Left ventricle myocardium inferior (tissue), 1 donor: ENCODE results near the gene CSF1R. TPM values are rescaled to one million over a fixed set of nuclear protein-coding genes. Genes with fewer than 3 reads are reported as not detected.

Experiments used
- DNase-seq: peaks from one replicate; pipeline ENCODE4 v3.0.0-alpha.2; 2020
- H3K27ac ChIP-seq: fragments of 200-600 bp; replicated peaks from 2 replicates; pipeline ENCODE4 v1.8.0; 2021
- H3K27me3 ChIP-seq: fragments of 200-600 bp; 2 replicates; pipeline ENCODE4 v1.8.0; 2021; ENCODE audit warnings: low read depth
- H3K36me3 ChIP-seq: fragments of 200-600 bp; 2 replicates; pipeline ENCODE4 v1.8.0; 2021
- H3K4me1 ChIP-seq: fragments of 200-600 bp; 2 replicates; pipeline ENCODE4 v1.8.0; 2021
- H3K4me3 ChIP-seq: fragments of 200-600 bp; 2 replicates; pipeline ENCODE4 v1.8.0; 2021; ENCODE audit warnings: mild to moderate bottlenecking, moderate library complexity
- H3K9me3 ChIP-seq: fragments of 200-600 bp; replicated peaks from 2 replicates; pipeline ENCODE4 v1.8.0; 2021
- CTCF ChIP-seq: fragments of 200-600 bp; IDR thresholded peaks from 2 replicates; pipeline ENCODE4 v1.8.0; 2021; ENCODE audit warnings: antibody characterized with exemption, mild to moderate bottlenecking, borderline replicate concordance
- intact Hi-C: fragments of 100-400 bp; cut with micrococcal nuclease; formaldehyde crosslinking; loops from one replicate; pipeline ENCODE4 v1.11.0; 2022
- total RNA-seq: library from RNA; stranded (reverse); fragmentation: NEBNext Ultra II Directional; extraction: Animal tissue kit (Norgen Biotek cat#: 25700); gene quantifications from one replicate; pipeline ENCODE4 v1.2.1, GENCODE V29; 2021
- donor health status: DM: no; HTN: yes; CAD: no; lungs with severe emphysema.

The CSF1R gene
- total RNA-seq, 1 donor from 2014 or later: 15.5 TPM

- H3K27ac ChIP-seq: no peak overlapping the region
- H3K9me3 ChIP-seq: no peaks in the 10 kb centered on the region
- H3K36me3 ChIP-seq: peaks cover 51% of the 10 kb centered on the region
- DNase-seq: no peak
- no peak for TF ChIP-seq CTCF
- H3K4me3 ChIP-seq: no peak overlapping the region
- no peaks in the 10 kb centered on the region for H3K27me3 ChIP-seq
- intact Hi-C loops: no loop called here
- peaks cover 8% of the 10 kb centered on the region for H3K4me1 ChIP-seq
Measured at GRCh38 chr5:150120617-150121447, 34.5 kb upstream of the CSF1R start.

- DNase-seq: no peak
- intact Hi-C loops: no loop called here
- H3K27me3 ChIP-seq: no peaks in the 10 kb centered on the region
- peaks cover 45% of the 10 kb centered on the region for H3K36me3 ChIP-seq
- H3K4me3 ChIP-seq: no peak overlapping the region
- no peak overlapping the region for H3K27ac ChIP-seq
- TF ChIP-seq CTCF: no peak
- H3K4me1 ChIP-seq: peaks cover 15% of the 10 kb centered on the region
- no peaks in the 10 kb centered on the region for H3K9me3 ChIP-seq
Measured at GRCh38 chr5:150120062-150120441, 33.7 kb upstream of the CSF1R start.

- no peak for TF ChIP-seq CTCF
- intact Hi-C loops: no loop called here
- peaks cover 45% of the 10 kb centered on the region for H3K36me3 ChIP-seq
- no peak overlapping the region for H3K27ac ChIP-seq
- H3K9me3 ChIP-seq: no peaks in the 10 kb centered on the region
- DNase-seq: no peak
- no peak overlapping the region for H3K4me3 ChIP-seq
- no peaks in the 10 kb centered on the region for H3K27me3 ChIP-seq
- H3K4me1 ChIP-seq: peaks cover 15% of the 10 kb centered on the region
Measured at GRCh38 chr5:150119421-150120061, 33.2 kb upstream of the CSF1R start.

- no peak overlapping the region for H3K27ac ChIP-seq
- H3K9me3 ChIP-seq: no peaks in the 10 kb centered on the region
- peaks cover 41% of the 10 kb centered on the region for H3K36me3 ChIP-seq
- DNase-seq: no peak
- no peak overlapping the region for H3K4me3 ChIP-seq
- H3K4me1 ChIP-seq: peaks cover 15% of the 10 kb centered on the region
- no peaks in the 10 kb centered on the region for H3K27me3 ChIP-seq
- intact Hi-C loops: no loop called here
- no peak for TF ChIP-seq CTCF
Measured at GRCh38 chr5:150118561-150119229, 32.3 kb upstream of the CSF1R start.

- H3K27ac ChIP-seq: no peak overlapping the region
- TF ChIP-seq CTCF: no peak
- no peak for DNase-seq
- H3K27me3 ChIP-seq: no peaks in the 10 kb centered on the region
- no peak overlapping the region for H3K4me3 ChIP-seq
- peaks cover 38% of the 10 kb centered on the region for H3K36me3 ChIP-seq
- intact Hi-C loops: no loop called here
- peaks cover 22% of the 10 kb centered on the region for H3K4me1 ChIP-seq
- no peaks in the 10 kb centered on the region for H3K9me3 ChIP-seq
Measured at GRCh38 chr5:150117945-150118560, 31.7 kb upstream of the CSF1R start.
